CD1c-positive myeloid dendritic cell (primary cell): ENCODE measurements around the gene INPP4A.
"Not testable (repeated sequence)": the region's sequence is repeated elsewhere in the genome, so short reads cannot be mapped to it uniquely, and the experiment has no call there.

Source experiments
- DNase-seq: peaks from one replicate; pipeline ENCODE4 v3.0.0-alpha.2; 2016; ENCODE audit errors: extremely low spot score

INPP4A gene

DNA sequence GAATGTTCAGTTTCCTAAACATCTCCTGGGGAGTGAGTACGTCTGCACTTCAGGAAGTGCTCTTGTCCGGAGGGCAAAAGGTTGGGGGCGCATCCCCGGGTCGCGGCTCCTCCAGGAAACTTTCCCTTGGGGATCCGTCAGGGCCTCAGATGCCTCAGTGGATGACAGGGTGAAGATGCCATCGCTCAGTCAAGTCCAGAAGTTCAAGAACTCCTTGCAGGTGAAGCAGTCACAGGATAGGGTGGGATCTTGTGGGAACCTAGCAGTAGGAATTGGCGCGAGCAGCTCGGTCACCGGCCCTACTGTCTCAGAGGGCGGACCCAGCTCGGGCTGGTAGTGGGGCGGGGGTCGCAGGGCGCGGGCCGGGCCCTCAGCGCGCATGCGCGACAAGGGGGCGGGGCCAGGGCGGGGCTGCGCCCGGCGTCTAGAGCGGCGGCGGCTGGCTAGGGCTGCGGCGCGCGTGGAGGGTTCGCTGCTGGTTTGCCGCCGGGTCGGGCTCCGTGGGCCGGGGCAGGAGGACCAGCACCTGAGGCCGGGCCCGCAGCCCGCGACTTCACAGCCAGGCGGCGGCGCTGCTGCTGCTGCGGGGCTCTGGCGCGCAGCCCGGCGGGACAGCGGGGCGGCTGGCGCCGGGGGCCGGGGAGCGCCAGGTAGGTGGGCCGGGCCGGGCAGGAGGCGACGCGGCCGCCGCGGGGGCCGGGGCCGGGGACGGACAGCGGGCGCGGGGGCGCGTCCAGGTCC is at the start of gene INPP4A:
INPP4A (plus strand) TSS at position 423 of the 741 bp plus-strand sequence. CDS start 75,191 bp downstream, outside the sequence.
- peak; percentile 76 for DNase-seq

DNA sequence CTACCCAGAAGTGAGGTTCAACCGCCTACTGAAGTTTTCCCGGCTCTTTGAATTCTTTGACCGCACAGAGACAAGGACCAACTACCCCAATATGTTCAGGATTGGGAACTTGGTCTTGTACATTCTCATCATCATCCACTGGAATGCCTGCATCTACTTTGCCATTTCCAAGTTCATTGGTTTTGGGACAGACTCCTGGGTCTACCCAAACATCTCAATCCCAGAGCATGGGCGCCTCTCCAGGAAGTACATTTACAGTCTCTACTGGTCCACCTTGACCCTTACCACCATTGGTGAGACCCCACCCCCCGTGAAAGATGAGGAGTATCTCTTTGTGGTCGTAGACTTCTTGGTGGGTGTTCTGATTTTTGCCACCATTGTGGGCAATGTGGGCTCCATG is 48.7 kb upstream of the INPP4A start:
- DNase-seq, result no peak

DNA sequence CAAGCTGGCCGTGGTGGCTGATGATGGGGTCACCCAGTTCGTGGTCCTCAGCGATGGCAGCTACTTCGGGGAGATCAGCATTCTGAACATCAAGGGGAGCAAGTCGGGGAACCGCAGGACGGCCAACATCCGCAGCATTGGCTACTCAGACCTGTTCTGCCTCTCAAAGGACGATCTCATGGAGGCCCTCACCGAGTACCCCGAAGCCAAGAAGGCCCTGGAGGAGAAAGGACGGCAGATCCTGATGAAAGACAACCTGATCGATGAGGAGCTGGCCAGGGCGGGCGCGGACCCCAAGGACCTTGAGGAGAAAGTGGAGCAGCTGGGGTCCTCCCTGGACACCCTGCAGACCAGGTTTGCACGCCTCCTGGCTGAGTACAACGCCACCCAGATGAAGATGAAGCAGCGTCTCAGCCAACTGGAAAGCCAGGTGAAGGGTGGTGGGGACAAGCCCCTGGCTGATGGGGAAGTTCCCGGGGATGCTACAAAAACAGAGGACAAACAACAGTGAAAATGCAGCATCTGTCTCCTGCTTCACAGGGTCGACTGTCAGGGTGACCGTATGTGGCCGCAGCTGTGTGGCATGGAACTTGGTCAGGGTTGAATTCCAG is 47.8 kb upstream of the INPP4A start:
- DNase-seq, result no peak

DNA sequence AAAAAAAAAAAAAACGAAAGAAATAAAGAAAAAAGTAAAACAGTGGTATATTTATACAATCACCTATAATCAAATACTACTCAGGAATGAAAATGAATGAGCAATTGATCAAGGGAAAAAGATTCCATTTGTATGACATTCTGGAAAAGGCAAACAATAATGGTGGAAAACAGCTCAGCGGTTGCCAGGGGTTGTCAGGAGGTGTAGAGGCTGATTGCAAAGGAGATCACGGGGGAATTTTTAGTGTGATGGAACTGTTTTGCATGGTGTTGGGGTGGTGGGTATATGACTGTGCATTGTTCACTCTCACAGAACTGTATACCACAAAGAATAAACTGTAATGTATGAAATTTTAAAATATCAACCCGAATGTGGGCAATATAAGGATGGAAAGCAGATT is 45.5 kb upstream of the INPP4A start:
- no peak for DNase-seq

DNA sequence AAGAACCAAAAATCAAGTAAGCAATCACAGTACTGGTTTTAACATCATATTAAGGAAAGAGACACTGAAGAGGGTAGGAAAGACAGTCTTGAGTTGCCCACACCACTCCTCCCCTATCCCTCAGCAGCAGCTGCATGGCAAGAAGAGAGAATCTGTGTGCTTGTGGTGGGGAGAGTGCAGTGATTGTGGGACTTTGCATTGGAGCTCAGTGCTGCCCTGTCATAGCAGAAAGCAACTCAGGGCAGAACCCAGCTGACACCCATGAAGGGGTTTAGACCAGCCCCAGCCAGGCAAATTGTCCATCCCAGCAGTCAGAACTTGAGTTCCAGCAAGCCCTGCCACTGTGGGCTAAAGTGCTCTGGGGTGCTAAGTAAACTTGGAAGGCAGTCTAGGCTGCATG is 40.8 kb upstream of the INPP4A start:
- no peak for DNase-seq

DNA sequence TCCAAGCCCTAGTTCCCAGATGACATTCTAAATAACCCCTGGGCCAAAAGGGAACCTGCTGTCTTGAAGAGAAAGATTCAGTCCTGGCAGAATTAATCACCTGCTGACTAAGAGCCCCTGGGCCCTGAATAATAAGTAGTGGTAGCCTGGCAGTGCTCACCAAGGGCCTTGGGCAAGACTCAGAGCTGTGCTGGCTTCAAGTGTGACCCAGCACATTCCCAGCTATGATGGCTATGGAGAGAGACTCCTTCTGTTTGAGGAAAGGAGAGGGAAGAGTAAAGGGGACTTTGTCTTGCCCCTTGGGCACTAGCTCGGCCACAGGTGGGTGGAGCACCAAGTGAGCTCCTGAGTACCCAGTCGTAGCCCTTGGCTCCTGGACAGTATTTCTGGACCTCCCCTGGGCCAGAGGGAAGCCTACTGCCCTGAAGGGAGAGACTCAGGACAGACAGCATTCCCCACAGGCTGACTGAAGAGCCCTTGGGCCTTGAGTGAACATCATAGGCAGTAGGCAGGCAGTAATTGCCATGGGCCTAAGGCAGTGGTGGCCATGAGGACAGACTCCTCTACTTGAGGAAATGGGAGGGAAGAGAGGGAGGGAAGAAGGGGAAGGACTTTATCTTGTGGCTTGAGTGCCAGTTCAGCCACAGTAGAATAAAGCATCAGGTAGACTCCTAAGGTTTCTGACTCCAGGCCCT is 40.0 kb upstream of the INPP4A start:
- no peak for DNase-seq

DNA sequence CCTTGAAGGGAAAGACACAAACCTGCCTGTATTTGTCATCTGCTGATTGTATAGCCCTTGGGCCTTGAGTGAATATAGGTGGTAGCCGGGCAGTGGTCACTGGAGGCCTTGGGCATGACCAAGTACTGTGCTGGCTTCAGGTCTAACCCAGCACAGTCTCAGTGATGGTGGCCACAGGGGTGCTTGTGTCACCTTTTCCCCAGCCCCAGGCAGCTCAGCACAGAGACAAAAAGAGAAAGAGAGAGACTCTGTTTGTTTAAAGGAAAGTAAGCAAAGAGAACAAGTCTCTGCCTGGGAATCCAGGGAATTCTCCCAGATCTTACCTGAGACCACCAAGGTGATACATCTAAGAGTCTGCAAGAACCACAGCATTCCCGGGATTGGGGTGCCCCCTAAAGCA is 39.4 kb upstream of the INPP4A start:
- DNase-seq, result no peak

DNA sequence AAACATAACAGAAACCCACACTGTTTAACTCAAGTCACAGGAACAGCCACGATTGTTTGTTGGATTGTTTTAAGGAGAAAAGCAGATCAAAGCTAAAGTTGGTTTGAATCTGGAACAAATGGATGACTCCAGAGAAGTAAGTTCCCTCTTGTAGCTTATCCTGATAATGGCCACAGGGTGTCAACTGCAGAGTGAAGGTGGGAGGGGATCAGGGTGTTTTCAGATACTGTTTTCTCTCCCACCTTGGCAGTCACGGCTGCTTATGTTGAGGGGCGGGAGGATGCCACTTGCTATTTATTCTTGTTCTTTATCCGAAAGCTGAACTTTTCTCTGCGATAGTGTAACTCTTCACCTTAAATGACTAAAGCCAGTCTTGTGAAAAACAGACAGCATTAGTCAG is 36.5 kb upstream of the INPP4A start:
- DNase-seq, result peak; percentile 3

DNA sequence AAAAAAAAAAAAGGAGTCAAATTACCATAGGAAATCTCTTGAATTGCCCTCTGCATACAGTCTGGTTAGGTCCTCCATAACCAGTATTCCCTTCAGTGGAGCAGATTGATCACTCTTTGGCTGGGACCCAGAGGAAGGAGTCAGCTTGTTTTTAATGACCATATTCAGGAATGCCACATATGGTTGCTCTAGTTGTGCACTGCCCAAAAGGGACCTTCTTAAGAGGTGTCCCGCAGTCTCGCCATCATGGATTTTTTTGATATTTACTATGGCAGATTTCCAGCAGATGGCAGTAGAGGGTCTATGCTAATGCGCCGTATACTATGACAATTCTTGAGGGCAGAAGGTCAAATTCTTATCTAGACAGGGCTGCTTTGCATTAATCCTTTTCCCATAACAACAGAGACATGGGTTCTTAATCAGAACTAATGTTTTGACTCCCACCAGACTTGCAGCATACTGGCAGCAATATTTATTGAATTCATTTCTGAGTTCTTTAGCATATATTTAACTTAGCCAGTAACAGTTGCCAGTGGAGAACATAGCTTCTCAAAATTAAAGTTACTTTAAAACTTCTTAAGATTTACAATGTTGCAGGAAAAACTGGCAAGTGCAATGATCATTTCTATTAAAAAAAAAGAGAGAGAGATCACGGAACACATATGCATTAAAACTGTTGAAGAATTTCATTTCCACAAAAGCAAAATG is 31.8 kb upstream of the INPP4A start:
- peak; percentile 83 for DNase-seq

DNA sequence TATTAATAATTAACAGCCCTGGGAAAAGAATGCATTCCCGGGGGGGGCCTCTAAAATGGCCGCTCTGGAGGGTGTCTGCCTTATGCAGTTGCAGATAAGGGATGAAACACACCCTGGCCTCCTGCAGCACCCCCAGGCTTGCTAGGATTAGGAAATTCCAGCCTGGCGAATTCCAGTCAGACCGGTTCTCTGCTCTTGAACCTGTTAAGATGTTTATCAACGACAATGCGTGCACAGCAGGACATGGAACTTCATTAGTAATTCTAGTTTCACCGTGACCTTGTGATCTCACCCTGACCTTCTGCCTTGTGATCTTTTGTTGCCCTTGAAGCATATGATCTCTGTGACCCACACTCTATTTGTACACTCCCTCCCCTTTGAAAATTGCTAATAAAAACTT is 30.4 kb upstream of the INPP4A start:
- not testable (repeated sequence) for DNase-seq

DNA sequence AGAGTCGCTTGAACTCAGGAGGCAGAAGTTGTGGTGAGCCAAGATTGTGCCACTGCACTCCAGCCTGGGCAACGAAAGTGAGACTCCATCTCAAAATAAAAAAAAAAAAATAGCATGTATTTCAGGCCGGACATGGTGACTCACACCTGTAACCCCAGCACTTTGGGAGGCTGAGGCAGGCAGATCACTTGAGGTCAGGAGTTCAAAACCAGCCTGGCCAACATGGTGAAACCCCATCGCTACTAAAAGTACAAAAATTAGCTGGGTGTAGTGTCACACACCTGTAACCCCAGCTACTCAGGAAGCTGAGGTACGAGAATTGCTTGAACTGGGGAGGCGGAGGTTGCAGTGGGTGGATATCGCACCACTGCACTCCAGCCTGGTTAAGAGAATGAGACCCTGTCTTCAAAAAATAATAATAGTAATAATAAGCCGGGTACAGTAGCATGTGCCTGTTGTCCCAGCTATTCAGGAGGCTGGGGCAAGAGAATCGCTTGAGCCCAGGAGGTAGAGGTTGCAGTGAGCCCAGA is 28.9 kb upstream of the INPP4A start:
- not testable (repeated sequence) for DNase-seq

DNA sequence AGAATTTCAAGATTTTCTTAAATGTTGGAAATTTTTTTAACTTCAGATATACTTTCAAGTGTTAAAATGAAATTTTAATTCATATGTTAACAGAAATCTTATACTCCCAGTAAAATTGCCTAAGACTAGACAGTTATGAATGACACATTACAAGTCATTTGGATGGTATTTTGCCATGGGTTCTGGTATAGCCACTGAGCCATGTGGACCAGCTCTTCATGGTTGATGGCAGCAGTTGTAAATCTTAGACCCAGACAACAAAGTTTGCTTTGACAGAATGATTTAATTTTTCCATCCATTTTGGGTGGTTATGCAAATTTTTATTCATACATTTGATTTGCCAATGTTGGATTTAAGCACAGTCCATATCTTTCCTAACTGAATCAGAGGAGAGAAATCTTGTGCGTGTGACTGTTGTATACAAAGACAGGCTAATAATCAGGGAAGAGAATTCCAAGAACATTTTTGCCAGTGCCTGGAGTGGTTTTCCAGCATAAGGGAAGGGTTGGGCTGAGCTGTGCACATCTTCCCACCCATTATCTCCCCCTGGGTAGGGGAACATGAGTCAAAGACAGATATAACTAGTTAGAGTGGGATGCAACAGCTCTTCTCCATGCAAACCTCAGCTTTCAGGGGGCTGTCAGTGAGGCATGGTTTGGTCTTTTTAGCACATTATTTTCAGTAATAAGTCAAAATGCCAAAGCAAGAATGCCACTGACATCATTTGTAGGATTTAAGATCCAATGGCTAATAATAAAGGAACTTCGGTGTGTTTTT is 28.1 kb upstream of the INPP4A start:
- no peak for DNase-seq

DNA sequence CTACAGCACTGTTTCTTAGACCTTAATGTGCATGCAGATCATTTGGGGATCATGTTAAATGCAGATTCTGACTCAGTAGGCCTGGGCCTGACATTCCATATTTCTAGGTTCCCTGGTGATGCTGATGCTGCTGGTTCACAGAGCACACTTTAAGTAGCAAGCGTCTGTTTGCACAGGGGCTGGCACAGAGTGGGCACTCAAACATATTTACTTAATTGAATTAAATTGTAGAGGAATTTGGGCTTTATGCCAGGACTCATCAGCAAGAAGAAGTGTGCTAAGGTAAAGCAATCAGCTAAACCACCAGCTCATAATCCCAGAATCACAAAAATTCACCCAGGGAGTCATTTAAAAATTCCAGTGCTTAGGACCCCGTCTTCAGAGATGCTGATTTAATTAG is 25.1 kb upstream of the INPP4A start:
- DNase-seq, result no peak

DNA sequence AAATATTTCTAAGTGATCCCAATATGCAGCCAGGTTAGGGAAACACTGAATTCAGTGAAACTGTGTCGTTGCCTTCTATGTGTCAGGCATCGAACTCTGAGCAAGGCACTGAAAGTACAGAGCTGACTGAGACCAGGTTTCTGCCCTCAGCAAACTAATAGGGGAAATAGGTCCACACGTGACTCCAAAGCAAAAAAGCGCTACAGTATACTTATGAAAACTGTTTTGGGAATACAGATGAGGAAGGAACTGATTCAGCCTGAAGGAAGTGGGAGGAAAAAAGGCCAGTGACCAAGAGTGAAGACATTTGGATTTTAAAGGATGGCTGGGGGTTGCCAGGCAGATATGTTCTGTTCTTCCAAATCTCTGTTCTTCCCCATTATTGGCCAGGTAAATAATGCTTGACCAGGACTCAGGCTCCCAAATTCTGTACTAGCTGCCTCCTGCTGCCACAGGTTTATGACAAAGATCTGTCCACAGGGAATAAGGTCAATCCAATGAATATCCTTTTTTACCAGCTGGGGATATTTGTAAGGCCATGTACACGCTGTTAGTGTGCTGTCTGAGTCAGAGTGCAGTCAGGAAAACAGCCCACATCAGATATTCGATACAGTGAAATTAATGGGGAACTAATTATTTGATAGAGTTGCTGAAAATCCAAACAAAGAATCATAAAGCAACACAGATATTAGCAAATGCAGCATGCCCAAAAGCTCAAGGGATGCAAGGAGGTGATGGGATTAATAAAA is 24.5 kb upstream of the INPP4A start:
- peak; percentile 75 for DNase-seq

DNA sequence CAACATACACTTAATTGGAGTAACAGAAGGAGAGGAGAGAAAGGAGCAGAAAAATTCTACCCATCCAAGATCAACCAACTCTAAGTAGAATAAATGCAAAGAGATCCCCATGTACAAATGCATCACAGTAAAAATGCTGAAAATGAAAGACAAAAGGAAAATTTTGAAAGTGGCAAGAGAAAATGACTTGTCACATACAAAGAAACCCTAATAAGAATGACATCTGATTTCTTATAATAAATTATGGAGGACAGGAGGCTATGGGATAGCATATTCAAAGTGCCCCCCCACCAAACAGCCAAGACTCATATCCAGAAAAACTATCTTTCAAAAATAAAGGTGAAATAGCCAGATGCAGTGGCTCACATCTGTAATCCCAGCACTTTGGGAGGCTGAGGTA is 22.2 kb upstream of the INPP4A start:
- DNase-seq, result no peak

DNA sequence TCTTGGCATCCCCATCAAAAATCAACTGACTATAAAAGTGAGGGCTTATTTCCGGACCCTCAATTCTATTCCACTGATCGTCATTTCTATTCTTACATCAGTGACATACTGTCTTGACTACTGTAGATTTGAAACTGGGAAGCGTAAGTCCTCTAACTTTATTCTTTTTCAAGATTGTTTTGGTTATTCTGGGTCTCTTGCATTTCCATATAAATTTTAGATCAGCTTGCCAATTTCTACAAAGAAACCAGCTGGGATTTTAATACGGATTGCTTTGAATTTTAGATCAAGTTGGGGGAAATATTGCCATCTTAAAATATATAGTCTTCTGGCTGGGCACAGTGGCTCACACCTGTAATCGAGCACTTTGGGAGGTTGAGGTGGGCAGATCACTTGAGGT is 17.9 kb upstream of the INPP4A start:
- no peak for DNase-seq

DNA sequence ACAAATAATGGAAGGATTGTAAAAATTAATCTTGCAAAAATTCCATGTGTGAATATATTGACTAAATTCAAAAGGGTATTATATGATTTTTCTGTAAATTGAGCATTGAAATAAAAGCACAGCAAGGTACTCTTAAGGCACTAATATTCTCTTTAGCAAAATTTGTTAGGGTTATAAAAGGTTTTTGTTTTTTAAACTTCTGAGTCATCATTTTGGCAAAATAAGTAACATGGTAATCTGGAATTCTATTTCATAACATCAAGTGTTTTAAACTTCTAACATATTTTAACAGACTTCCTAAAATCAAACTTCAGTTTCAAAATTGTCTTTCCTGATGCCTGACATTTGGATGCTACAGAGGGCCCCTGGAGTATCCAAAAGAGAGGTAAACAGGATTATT is 12.5 kb upstream of the INPP4A start:
- DNase-seq, result no peak

DNA sequence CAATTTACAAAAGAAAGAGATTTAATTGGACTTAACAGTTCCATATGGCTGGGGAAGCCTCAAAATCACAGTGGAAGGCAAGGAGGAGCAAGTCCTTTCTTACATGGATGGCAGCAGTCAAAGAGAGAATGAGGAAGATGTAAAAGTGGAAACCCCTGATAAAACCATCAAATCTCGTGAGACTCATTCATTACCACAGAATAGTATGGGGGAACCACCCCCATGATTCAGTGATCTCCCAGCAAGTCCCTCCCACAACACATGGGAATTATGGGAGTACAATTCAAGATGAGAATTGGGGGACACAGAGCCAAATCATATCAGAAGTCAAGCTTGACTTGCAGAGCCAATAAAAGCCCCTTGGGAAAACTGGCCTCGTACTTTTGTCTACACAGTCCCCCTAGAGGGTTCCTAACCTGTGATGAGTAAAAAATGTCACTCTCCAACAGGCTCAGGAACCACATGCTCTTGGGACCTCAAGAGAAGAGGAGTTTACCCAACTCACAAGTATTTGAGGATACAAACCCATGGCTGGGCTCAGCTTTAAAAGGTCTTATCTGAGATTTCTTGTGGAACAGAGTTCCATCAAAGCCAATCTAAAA is 11.2 kb upstream of the INPP4A start:
- DNase-seq, result no peak

DNA sequence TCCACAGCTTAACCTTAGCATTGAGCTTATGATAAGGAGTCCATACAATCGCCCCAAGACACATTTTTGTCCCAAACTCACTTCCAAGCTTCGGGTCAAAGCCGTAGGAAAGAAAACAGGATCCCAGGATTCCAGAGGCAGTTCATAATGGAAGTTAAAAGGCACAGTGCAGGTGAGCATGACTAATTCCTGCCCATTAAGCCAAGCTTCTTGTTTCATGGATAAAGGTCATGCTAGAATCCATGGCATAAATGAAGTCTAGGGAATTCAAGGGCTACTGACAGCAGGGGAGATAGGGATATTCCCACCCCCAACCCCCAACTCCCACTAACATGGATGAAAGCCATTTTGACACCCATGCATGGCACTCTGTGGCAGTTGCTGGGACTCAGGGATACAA is 10.2 kb upstream of the INPP4A start:
- no peak for DNase-seq

DNA sequence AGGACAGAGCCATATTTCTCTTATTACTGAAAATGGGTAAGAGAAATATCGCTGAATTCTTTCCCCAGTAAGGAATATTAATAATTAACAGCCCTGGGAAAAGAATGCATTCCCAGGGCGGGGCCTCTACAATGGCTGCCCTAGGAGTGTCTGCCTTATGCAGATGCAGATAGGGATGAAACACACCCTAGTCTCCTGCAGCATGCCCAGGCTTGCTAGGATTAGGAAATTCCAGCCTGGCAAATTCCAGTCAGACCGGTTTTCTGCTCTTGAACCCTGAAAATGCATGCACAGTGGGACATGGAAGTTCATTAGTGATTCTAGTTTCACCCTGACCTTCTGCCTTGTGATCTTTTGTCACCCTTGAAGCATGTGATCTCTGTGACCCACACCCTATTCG is 9.0 kb upstream of the INPP4A start:
- DNase-seq, result not testable (repeated sequence)
